ENCODE measurements around the gene MACROH2A2.
A peak's percentile ranks its signal among the peaks of the same experiment; 100 is the strongest.

MACROH2A2 gene

DNA sequence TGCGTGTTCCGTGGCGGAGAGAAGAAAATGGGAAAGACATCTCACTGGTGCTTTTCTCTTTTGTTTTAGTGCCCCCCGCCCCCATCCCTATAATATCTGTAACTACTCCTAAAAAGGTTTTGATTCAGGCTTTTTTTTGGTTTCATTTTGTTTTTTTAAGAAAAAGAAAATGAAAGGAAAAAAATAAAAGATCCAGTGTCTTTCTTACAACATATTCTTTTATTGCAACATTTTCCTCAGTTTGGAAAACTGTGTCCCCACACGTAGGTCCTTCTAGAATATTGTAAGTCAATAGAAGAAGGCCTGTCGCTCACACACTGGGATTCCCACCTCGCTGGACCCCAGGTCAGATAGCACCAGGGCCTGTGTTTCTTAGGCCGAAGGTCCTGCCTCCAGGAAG lies 59.4 kb downstream of the MACROH2A2 start:
- TF ChIP-seq, protein P1, sequence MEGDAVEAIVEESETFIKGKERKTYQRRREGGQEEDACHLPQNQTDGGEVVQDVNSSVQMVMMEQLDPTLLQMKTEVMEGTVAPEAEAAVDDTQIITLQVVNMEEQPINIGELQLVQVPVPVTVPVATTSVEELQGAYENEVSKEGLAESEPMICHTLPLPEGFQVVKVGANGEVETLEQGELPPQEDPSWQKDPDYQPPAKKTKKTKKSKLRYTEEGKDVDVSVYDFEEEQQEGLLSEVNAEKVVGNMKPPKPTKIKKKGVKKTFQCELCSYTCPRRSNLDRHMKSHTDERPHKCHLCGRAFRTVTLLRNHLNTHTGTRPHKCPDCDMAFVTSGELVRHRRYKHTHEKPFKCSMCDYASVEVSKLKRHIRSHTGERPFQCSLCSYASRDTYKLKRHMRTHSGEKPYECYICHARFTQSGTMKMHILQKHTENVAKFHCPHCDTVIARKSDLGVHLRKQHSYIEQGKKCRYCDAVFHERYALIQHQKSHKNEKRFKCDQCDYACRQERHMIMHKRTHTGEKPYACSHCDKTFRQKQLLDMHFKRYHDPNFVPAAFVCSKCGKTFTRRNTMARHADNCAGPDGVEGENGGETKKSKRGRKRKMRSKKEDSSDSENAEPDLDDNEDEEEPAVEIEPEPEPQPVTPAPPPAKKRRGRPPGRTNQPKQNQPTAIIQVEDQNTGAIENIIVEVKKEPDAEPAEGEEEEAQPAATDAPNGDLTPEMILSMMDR (conservative IDR thresholded peaks at IDR 0.05; ENCODE audit: low read depth, low read length): no peak

DNA sequence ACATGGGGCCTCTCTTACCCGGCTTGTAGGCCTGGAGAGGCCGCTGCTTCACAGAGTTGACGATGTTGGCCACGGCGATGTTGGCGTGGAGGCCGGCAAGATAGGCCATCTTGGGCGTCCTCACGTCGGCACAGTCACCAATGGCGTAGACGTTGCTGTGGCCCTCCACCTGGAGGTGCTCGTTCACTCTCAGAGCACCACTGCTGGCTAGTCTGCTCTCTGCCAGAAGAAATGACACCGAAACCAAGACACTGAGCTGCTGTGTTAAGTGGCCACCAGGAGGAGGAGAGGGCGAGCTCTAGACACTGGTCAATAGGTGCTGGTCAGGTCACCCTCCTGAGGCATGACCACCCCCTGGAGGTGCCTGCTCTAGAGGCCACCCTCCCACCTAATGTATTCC lies 62.3 kb downstream of the MACROH2A2 start:
- DNase-seq (ENCODE audit: low read depth): no peak
- H3K4me3 ChIP-seq (ENCODE audit: low read length): no peak overlapping the region
- TF ChIP-seq, protein P1 (conservative IDR thresholded peaks at IDR 0.05; ENCODE audit: low read depth, low read length): no peak

More for the DNA sequence above, 59.4 kb downstream of the MACROH2A2 start:
- H3K4me3 ChIP-seq (ENCODE audit: low read length): no peak overlapping the region
- no peak for DNase-seq (ENCODE audit: low read depth)

DNA sequence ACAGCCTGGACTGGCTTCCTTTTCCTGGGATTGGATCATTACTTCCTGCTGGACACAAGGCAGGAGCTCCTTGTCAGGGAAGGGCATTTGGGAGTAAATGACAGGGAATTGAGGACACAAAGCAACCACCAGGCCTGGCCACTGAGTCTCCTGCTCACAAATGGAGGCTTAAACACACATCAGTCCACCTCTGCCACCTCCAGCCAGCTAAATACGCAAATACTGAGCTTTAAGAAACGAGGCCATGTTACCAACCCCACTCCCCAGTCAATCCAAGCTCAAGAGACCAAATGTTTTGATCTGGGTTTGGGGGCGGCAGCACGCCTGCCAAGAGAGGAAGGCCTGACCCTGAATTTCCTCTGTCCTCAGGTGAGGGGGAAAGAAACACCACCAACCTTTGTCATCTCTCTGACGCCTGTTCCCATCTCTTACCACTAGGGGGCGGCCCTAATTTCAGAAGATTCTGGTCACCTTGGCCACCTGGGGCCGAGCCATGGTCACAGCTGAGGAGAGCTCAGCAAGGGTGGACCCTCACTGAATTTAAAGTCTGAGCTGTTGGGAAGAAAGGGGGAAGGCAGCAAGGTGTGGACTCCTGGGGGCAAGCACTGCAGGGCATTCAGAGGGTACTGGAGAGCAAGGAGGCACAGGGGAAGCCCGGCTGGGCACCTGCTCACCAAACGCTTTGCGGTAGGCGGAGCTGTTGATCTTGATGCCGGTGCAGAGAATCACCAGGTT lies 63.5 kb downstream of the MACROH2A2 start:
- no peak for DNase-seq (ENCODE audit: low read depth)
- TF ChIP-seq, protein P1 (conservative IDR thresholded peaks at IDR 0.05; ENCODE audit: low read depth, low read length): peak; percentile 86
- no peak overlapping the region for H3K4me3 ChIP-seq (ENCODE audit: low read length)

DNA sequence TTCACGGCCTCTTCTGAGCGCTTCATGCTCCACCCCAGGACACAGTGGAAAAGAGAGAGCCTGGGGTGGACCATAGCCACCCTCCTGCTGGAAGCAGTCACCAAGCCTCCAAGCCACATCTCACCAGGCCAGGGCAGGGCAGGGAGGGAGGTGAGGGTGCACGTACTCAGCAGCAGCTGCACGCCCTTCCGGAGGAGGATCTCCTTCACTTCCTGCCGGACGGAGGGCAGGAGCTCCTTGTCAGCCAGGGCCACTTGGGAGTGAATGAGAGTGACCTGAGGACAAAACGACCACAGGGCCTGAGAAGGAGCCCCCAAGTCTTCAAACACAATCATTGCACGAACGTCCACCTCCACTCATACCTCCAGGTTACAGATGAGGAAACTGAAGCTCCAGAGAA lies 65.0 kb downstream of the MACROH2A2 start:
- TF ChIP-seq, protein P1 (conservative IDR thresholded peaks at IDR 0.05; ENCODE audit: low read depth, low read length): no peak
- no peak for DNase-seq (ENCODE audit: low read depth)
- H3K4me3 ChIP-seq (ENCODE audit: low read length): no peak overlapping the region

DNA sequence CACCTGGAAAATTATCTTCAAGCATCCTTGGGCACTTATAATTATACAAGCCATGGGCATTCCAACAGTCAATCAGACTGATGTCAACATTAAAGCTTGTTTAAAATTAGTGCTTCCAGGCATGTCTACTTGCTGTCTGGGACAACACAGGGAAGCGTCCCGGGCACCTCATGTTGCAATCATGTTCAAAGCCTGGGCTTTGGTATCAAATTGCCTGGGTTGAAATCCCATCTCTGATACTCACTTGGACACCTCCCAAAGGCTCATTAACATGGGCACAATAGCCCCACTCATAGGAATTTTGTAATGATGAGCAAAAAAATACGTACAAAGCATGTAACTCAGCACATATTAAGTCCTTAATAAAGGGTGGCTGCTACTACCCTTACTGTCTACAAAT lies 65.5 kb downstream of the MACROH2A2 start:
- no peak overlapping the region for H3K4me3 ChIP-seq (ENCODE audit: low read length)
- no peak for DNase-seq (ENCODE audit: low read depth)
- TF ChIP-seq, protein P1 (conservative IDR thresholded peaks at IDR 0.05; ENCODE audit: low read depth, low read length): no peak

DNA sequence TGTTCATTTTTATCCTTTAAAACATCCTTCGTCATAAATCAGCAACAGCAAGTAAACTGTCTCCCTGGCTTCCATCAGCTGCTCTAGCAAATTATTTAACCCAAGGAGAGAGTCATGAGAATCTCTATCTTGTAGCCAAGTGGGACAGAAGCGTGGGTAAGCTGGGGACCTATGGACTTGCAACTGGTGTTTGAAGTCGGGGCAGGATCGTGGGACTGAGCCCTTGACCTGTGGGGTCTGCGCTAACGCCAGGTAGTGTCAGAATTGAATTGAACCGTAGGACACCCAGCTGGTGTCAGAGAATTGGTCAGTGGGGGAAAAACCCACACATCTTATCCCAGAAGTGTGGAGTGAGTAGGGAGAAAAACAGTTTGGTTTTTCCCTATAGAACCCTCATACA lies 66.6 kb downstream of the MACROH2A2 start:
- DNase-seq (ENCODE audit: low read depth): no peak
- TF ChIP-seq, protein P1 (conservative IDR thresholded peaks at IDR 0.05; ENCODE audit: low read depth, low read length): no peak
- H3K4me3 ChIP-seq (ENCODE audit: low read length): no peak overlapping the region

DNA sequence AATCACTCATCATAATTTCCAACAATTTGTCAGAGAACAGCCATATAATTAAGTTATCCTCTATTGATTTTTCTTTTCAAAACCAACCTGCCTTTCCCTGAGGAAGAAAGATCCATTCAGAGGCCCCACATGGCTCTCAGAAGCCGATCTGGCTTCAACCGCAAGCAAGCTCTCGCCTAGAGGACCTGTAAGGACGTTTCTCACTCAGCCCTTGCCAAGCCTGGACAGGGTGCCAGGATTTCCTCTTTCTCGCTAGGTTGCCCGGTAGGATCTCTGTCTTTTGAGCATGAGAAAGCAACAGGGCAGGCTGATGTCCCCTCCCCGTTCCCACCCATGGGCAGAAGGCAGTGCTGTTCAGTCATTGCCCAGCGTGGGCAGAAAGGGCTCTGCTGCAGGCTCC lies 67.0 kb downstream of the MACROH2A2 start:
- TF ChIP-seq, protein P1 (conservative IDR thresholded peaks at IDR 0.05; ENCODE audit: low read depth, low read length): no peak
- DNase-seq (ENCODE audit: low read depth): no peak
- H3K4me3 ChIP-seq (ENCODE audit: low read length): no peak overlapping the region
